Measurements from ENCODE around the gene DHRS11. TPM values are rescaled to one million over a fixed set of nuclear protein-coding genes. Genes with fewer than 3 reads are reported as not detected.

The DHRS11 gene
- total RNA-seq, 1 experiment from 2014 or later: 11.8 TPM

GRCh38 chr17:36641877-36642845, 50.5 kb downstream of the DHRS11 start:
- POLR2A ChIA-PET: no interaction called here
- BruUV-seq (replicated peaks): no TSS peak
- no peak for TF ChIP-seq REST (IDR thresholded peaks at IDR 0.05; ENCODE audit: insufficient read depth in 1 of 2, low read depth in 2 of 2, low read length in 1 of 2)
- no peak for TF ChIP-seq SIN3A (IDR thresholded peaks at IDR 0.05; ENCODE audit: borderline replicate concordance, insufficient read depth, low read depth, low read length)
- no peak for TF ChIP-seq TCF7L2 (IDR thresholded peaks at IDR 0.05; ENCODE audit: low read depth, low read length)
- no peak for TF ChIP-seq CTCF (IDR thresholded peaks at IDR 0.05)
- no peak for TF ChIP-seq POLR2AphosphoS5 (IDR thresholded peaks at IDR 0.05; ENCODE audit: low read depth, low read length)
- H3K27me3 ChIP-seq (ENCODE audit: control insufficient read depth, insufficient read depth, low read length): peaks cover 3% of the 10 kb centered on the region; the same call in 1 of the 2 replicates
- no peaks in the 10 kb centered on the region for H3K36me3 ChIP-seq (ENCODE audit: control insufficient read depth, insufficient read depth, low read length)
- peak overlapping the region; percentile 28 to 37 for H3K4me3 ChIP-seq (ENCODE audit: low read depth in 2 of 2, low read length in 2 of 2)
- intact Hi-C loops (cut with micrococcal nuclease; ENCODE audit: unreplicated experiment) (no loop called here), in situ Hi-C loops (cut with HindIII; ENCODE audit: low pct_unique_long_range_greater_than_20kb, low sequenced_read_pairs) (no loop called here)
- H3K9me3 ChIP-seq (ENCODE audit: control insufficient read depth, insufficient read depth, low read depth, low read length): no peaks in the 10 kb centered on the region
- DNase-seq (ENCODE audit: low read depth, low spot score) (no peak), ATAC-seq (peak; percentile 67; the same call in 1 of the 2 replicates)
- H3K27ac ChIP-seq (ENCODE audit: low read length): no peak overlapping the region
- no peaks in the 10 kb centered on the region for H3K4me1 ChIP-seq (ENCODE audit: control insufficient read depth, insufficient read depth, low read length)
- CTCF ChIA-PET: interaction anchor here (0.6 kb wide), 1 partner anchor 339 kb away, joined by 6 read pairs; no protein-coding TSS in a partner anchor

GRCh38 chr17:36643086-36643685, 51.5 kb downstream of the DHRS11 start:
- intact Hi-C loops (cut with micrococcal nuclease; ENCODE audit: unreplicated experiment) (no loop called here), in situ Hi-C loops (cut with HindIII; ENCODE audit: low pct_unique_long_range_greater_than_20kb, low sequenced_read_pairs) (no loop called here)
- Histone ChIP-seq H3K4me3 (ENCODE audit: low read depth in 2 of 2, low read length in 2 of 2) (no peak overlapping the region), H3K27ac (ENCODE audit: low read length) (no peak overlapping the region), H3K9me3 (ENCODE audit: control insufficient read depth, insufficient read depth, low read depth, low read length) (no peaks in the 10 kb centered on the region), H3K4me1 (ENCODE audit: control insufficient read depth, insufficient read depth, low read length) (no peaks in the 10 kb centered on the region), H3K27me3 (ENCODE audit: control insufficient read depth, insufficient read depth, low read length) (peaks cover 3% of the 10 kb centered on the region; the same call in 1 of the 2 replicates), H3K36me3 (ENCODE audit: control insufficient read depth, insufficient read depth, low read length) (no peaks in the 10 kb centered on the region)
- DNase-seq (ENCODE audit: low read depth, low spot score): no peak
- TF ChIP-seq CTCF (IDR thresholded peaks at IDR 0.05) (no peak), REST (IDR thresholded peaks at IDR 0.05; ENCODE audit: insufficient read depth in 1 of 2, low read depth in 2 of 2, low read length in 1 of 2) (no peak), TCF7L2 (IDR thresholded peaks at IDR 0.05; ENCODE audit: low read depth, low read length) (no peak), SIN3A (IDR thresholded peaks at IDR 0.05; ENCODE audit: borderline replicate concordance, insufficient read depth, low read depth, low read length) (no peak), POLR2AphosphoS5 (IDR thresholded peaks at IDR 0.05; ENCODE audit: low read depth, low read length) (no peak)
- ChIA-PET CTCF (no interaction called here), POLR2A (no interaction called here)
- ATAC-seq: no peak
- BruUV-seq (replicated peaks): no TSS peak

Measured in Panc1 (cell line).